ENCODE results near the gene TTBK1.

DNA sequence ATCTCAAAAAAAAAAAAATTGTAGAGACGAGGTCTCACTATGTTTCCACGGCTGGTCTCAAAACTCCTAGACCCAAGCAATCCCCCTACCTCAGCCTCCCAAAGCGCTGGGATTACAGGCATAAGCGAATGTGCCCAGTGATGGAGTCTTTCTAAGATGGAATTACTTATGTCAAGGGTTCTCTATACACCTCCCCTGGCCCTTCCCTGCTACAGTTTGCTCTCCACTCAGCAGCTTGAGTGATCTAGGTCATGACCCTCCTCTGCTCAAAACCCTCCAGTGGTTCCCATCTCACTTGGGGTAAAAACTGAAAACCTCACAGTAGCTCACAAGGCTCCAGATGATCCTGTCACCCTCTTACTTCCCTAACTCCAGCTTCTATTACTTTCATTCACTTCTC, 12.2 kb upstream of the TTBK1 start:
- TF ChIP-seq, protein P1, sequence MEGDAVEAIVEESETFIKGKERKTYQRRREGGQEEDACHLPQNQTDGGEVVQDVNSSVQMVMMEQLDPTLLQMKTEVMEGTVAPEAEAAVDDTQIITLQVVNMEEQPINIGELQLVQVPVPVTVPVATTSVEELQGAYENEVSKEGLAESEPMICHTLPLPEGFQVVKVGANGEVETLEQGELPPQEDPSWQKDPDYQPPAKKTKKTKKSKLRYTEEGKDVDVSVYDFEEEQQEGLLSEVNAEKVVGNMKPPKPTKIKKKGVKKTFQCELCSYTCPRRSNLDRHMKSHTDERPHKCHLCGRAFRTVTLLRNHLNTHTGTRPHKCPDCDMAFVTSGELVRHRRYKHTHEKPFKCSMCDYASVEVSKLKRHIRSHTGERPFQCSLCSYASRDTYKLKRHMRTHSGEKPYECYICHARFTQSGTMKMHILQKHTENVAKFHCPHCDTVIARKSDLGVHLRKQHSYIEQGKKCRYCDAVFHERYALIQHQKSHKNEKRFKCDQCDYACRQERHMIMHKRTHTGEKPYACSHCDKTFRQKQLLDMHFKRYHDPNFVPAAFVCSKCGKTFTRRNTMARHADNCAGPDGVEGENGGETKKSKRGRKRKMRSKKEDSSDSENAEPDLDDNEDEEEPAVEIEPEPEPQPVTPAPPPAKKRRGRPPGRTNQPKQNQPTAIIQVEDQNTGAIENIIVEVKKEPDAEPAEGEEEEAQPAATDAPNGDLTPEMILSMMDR (IDR thresholded peaks at IDR 0.05; ENCODE audit: insufficient read depth, low read length): no peak
- TF ChIP-seq SPI1 (IDR thresholded peaks at IDR 0.05; ENCODE audit: borderline replicate concordance, low read depth) (no peak), POLR2AphosphoS5 (IDR thresholded peaks at IDR 0.05; ENCODE audit: low read depth) (no peak), GABPA (IDR thresholded peaks at IDR 0.05; ENCODE audit: low read depth) (no peak)
- TF ChIP-seq, protein P2, sequence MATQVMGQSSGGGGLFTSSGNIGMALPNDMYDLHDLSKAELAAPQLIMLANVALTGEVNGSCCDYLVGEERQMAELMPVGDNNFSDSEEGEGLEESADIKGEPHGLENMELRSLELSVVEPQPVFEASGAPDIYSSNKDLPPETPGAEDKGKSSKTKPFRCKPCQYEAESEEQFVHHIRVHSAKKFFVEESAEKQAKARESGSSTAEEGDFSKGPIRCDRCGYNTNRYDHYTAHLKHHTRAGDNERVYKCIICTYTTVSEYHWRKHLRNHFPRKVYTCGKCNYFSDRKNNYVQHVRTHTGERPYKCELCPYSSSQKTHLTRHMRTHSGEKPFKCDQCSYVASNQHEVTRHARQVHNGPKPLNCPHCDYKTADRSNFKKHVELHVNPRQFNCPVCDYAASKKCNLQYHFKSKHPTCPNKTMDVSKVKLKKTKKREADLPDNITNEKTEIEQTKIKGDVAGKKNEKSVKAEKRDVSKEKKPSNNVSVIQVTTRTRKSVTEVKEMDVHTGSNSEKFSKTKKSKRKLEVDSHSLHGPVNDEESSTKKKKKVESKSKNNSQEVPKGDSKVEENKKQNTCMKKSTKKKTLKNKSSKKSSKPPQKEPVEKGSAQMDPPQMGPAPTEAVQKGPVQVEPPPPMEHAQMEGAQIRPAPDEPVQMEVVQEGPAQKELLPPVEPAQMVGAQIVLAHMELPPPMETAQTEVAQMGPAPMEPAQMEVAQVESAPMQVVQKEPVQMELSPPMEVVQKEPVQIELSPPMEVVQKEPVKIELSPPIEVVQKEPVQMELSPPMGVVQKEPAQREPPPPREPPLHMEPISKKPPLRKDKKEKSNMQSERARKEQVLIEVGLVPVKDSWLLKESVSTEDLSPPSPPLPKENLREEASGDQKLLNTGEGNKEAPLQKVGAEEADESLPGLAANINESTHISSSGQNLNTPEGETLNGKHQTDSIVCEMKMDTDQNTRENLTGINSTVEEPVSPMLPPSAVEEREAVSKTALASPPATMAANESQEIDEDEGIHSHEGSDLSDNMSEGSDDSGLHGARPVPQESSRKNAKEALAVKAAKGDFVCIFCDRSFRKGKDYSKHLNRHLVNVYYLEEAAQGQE (IDR thresholded peaks at IDR 0.05; ENCODE audit: insufficient replicate concordance, low read depth): no peak
